ENCODE data around the gene ARMC8.

ARMC8 gene

GRCh38 chr3:138314751-138315150 is 127.7 kb downstream of the ARMC8 start:
- DNase-seq = no peak

- DNase-seq = no peak
Observed at GRCh38 chr3:138317687-138318086, 130.6 kb downstream of the ARMC8 start.

- DNase-seq = no peak
Observed at GRCh38 chr3:138323971-138324370, 136.9 kb downstream of the ARMC8 start.

GRCh38 chr3:138325990-138326389 is 138.9 kb downstream of the ARMC8 start:
- DNase-seq = no peak

GRCh38 chr3:138326866-138327595 is 139.9 kb downstream of the ARMC8 start:
- DNase-seq = no peak

GRCh38 chr3:138327831-138328230 is 140.7 kb downstream of the ARMC8 start:
- DNase-seq = no peak

GRCh38 chr3:138328341-138328740 is 141.2 kb downstream of the ARMC8 start:
- no peak for DNase-seq

GRCh38 chr3:138329127-138329983 is 142.3 kb downstream of the ARMC8 start, which contains the start of gene NME9:
Gene NME9, minus strand, starts transcription at chr3:138329851. Its CDS starts 516 bp downstream, at chr3:138329335.
- DNase-seq = peak; percentile 81

GRCh38 chr3:138329984-138330293 is 142.8 kb downstream of the ARMC8 start:
- no peak for DNase-seq

- DNase-seq = no peak
Observed at GRCh38 chr3:138331143-138331894, 144.2 kb downstream of the ARMC8 start.

- no peak for DNase-seq
Observed at GRCh38 chr3:138332472-138333073, 145.5 kb downstream of the ARMC8 start.

- no peak for DNase-seq
Observed at GRCh38 chr3:138334608-138335007, 147.5 kb downstream of the ARMC8 start.

GRCh38 chr3:138336454-138336999 is 149.4 kb downstream of the ARMC8 start:
- DNase-seq = no peak

- no peak for DNase-seq
Observed at GRCh38 chr3:138338244-138338643, 151.1 kb downstream of the ARMC8 start.

GRCh38 chr3:138338811-138339210 is 151.7 kb downstream of the ARMC8 start:
- no peak for DNase-seq

- no peak for DNase-seq
Observed at GRCh38 chr3:138340511-138340910, 153.4 kb downstream of the ARMC8 start.

- no peak for DNase-seq
Observed at GRCh38 chr3:138344754-138345153, 157.7 kb downstream of the ARMC8 start.
